Naive thymus-derived CD4-positive, alpha-beta T cell (primary cell): ENCODE data around the gene UBE2C. TPM values are rescaled to one million over a fixed set of nuclear protein-coding genes. Genes with fewer than 3 reads are reported as not detected.
A peak's percentile ranks its signal among the peaks of the same experiment; 100 is the strongest.

Experiments used
- ATAC-seq: fragments of 150-1000 bp; cut with Tn5 transposase; 2 replicates; pipeline ENCODE4 v1.10.0; 2021; ENCODE audit warnings: mild to moderate bottlenecking, moderate library complexity
- CTCF ChIA-PET: fragments of 350-600 bp; sonication (Branson Sonifier 250); formaldehyde crosslinking; loops from one replicate; lab custom pipeline; 2021; ENCODE audit warnings: antibody characterized with exemption; lab: Charles Lee
- POLR2A ChIA-PET: fragments of 350-600 bp; sonication (Branson Sonifier 250); formaldehyde crosslinking; loops from one replicate; lab custom pipeline; 2021; ENCODE audit warnings: antibody characterized with exemption, inconsistent platforms; lab: Charles Lee
- DNase-seq, 9 donors: peaks; one replicate each; pipeline versions ENCODE4 v3.0.0 to v3.0.0-alpha.2; 2020 to 2022; ENCODE audit warnings: mixed read lengths in 1 of 9
- H3K27ac ChIP-seq: one replicate; pipeline ENCODE4 v1.7.0; 2013; ENCODE audit warnings: mild to moderate bottlenecking, low read depth, low read length, moderate library complexity
- H3K27me3 ChIP-seq, 2 donors: one replicate each; pipeline ENCODE4 v1.7.0; 2013; ENCODE audit warnings: low read length in 2 of 2, mild to moderate bottlenecking in 2 of 2, moderate library complexity in 2 of 2; ENCODE audit not compliant: control insufficient read depth in 2 of 2, insufficient read depth in 2 of 2
- H3K36me3 ChIP-seq, 3 experiments: 1 replicate in 2 of 3; 2 replicates in 1 of 3; pipeline ENCODE4 v1.7.0; 2013; ENCODE audit warnings: low read length in 3 of 3, mild to moderate bottlenecking in 3 of 3, moderate library complexity in 1 of 3; ENCODE audit not compliant: insufficient read depth in 3 of 3, control insufficient read depth in 2 of 3
- H3K4me1 ChIP-seq, 2 donors: one replicate each; pipeline ENCODE4 v1.7.0; 2013; ENCODE audit warnings: low read length in 2 of 2, mild to moderate bottlenecking in 2 of 2, moderate library complexity in 1 of 2; ENCODE audit not compliant: control insufficient read depth in 2 of 2, insufficient read depth in 2 of 2
- H3K4me3 ChIP-seq: 2 replicates; pipeline ENCODE4 v1.7.0; 2013; ENCODE audit warnings: mild to moderate bottlenecking, low read length
- H3K9me3 ChIP-seq, 3 experiments: 1 replicate in 2 of 3; 2 replicates in 1 of 3; pipeline ENCODE4 v1.7.0; 2013; ENCODE audit warnings: low read length in 3 of 3; ENCODE audit not compliant: control insufficient read depth in 2 of 3
- H3K27ac Mint-ChIP-seq, 9 donors: one replicate each; pipeline ENCODE4 v1.8.0; 2020 to 2022; ENCODE audit warnings: mixed read lengths in 9 of 9, mild to moderate bottlenecking in 8 of 9, moderate library complexity in 5 of 9, inconsistent platforms in 2 of 9
- H3K27me3 Mint-ChIP-seq, 5 donors: one replicate each; pipeline ENCODE4 v1.8.0; 2021 to 2022; ENCODE audit warnings: mixed read lengths in 5 of 5, mild to moderate bottlenecking in 1 of 5
- H3K36me3 Mint-ChIP-seq, 5 donors: one replicate each; pipeline ENCODE4 v1.8.0; 2020 to 2022; ENCODE audit warnings: mixed read lengths in 5 of 5, mild to moderate bottlenecking in 3 of 5, inconsistent platforms in 1 of 5
- H3K4me1 Mint-ChIP-seq, 7 donors: one replicate each; pipeline ENCODE4 v1.8.0; 2020 to 2022; ENCODE audit warnings: mixed read lengths in 7 of 7, mild to moderate bottlenecking in 3 of 7, inconsistent platforms in 1 of 7
- H3K4me3 Mint-ChIP-seq, 10 donors: one replicate each; pipeline ENCODE4 v1.8.0; 2020 to 2022; ENCODE audit warnings: mild to moderate bottlenecking in 10 of 10, mixed read lengths in 10 of 10, moderate library complexity in 6 of 10, inconsistent platforms in 2 of 10
- H3K9me3 Mint-ChIP-seq, 11 donors: one replicate each; pipeline ENCODE4 v1.8.0; 2020 to 2022; ENCODE audit warnings: mixed read lengths in 11 of 11, mild to moderate bottlenecking in 4 of 11, inconsistent platforms in 1 of 11, moderate library complexity in 1 of 11
- intact Hi-C, 2 donors: fragments of 100-400 bp; cut with micrococcal nuclease; formaldehyde crosslinking; loops; one replicate each; pipeline ENCODE4 v1.15.1; 2023
- polyA plus RNA-seq, 2 donors: library from polyadenylated mRNA; unstranded; fragments of 300-500 nt; fragmentation: Illumina TruSeq; gene quantifications; one replicate each; pipeline ENCODE4 v1.2.3, GENCODE V29; 2021
- total RNA-seq, 6 experiments: library from RNA in 5 of 6; stranded (reverse) in 5 of 6; gene quantifications; 1 replicate in 5 of 6; 2 replicates in 1 of 6; pipeline ENCODE4 v1.2.3 and lab custom pipeline; 2021 to 2026

UBE2C gene
- total and polyA plus RNA-seq, 7 experiments from 2014 or later = 0.50 to 129 (median 0.75) TPM; not detected in 3

DNA sequence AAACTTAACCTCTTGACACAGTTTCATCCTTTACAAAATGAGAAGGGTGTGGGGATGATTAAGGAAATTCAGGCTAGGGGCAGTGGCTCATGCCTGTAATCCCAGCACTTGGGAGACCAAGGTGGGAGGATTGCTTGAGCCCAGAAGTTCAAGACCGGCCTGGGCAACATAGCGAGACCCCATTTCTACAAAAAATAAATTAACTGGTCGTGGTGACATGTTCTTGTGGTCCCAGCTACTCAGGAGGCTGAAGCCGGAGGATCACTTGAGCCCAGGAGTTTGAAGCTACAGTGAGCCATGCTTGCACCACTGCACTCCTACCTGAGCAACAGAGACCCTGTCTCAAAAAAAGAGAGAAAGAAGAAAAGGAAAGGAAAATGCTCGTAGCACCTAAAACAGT is 54.0 kb downstream of the UBE2C start:
- Histone ChIP-seq H3K27me3 (no peaks in the 10 kb centered on the region), H3K4me1 (no peaks in the 10 kb centered on the region), H3K36me3 (no peaks in the 10 kb centered on the region), H3K27ac (no peak overlapping the region), H3K4me3 (no peak overlapping the region), H3K9me3 (no peaks in the 10 kb centered on the region)
- CTCF ChIA-PET = no interaction called here
- no peak for DNase-seq
- no peak for ATAC-seq
- intact Hi-C loops = no loop called here
- POLR2A ChIA-PET = interaction anchor here (2.7 kb wide), 1 partner anchor 9 kb away, joined by 8 read pairs; the partner anchor contains the start of genes ACOT8 and ZSWIM3
- no peaks in the 10 kb centered on the region for H3K27me3 Mint-ChIP-seq
- no peak overlapping the region for H3K4me3 Mint-ChIP-seq
- H3K36me3 Mint-ChIP-seq = peaks cover 0 to 7% (median 3%) of the 10 kb centered on the region in 5 donors
- peak overlapping the region in 1 of 9 donors; percentile 51 for H3K27ac Mint-ChIP-seq
- peaks cover 0 to 9% (median 2%) of the 10 kb centered on the region in 7 donors for H3K4me1 Mint-ChIP-seq
- no peaks in the 10 kb centered on the region for H3K9me3 Mint-ChIP-seq

Other genes with a start within 250 kb of the UBE2C start
- not detected for gene WFDC8, start 233.4 kb upstream of the UBE2C start, total RNA-seq
- not detected for gene WFDC8, start 233.4 kb upstream of the UBE2C start, polyA plus RNA-seq
- not detected for gene WFDC10A, start 182.9 kb upstream of the UBE2C start, total RNA-seq
- not detected for gene WFDC10A, start 182.9 kb upstream of the UBE2C start, polyA plus RNA-seq
- not detected for gene WFDC9, start 181.4 kb upstream of the UBE2C start, total RNA-seq
- gene WFDC9, start 181.4 kb upstream of the UBE2C start, polyA plus RNA-seq = not detected
- gene WFDC11, start 142.4 kb upstream of the UBE2C start, total RNA-seq = not detected
- gene WFDC11, start 142.4 kb upstream of the UBE2C start, polyA plus RNA-seq = not detected
- not detected for gene WFDC13, start 110.6 kb upstream of the UBE2C start, total RNA-seq
- not detected for gene WFDC13, start 110.6 kb upstream of the UBE2C start, polyA plus RNA-seq
- not detected for gene WFDC10B, start 107.6 kb upstream of the UBE2C start, total RNA-seq
- gene WFDC10B, start 107.6 kb upstream of the UBE2C start, polyA plus RNA-seq = not detected
- gene SPINT4, start 90.3 kb upstream of the UBE2C start, total RNA-seq = not detected
- gene SPINT4, start 90.3 kb upstream of the UBE2C start, polyA plus RNA-seq = not detected
- gene WFDC3, start 20.8 kb upstream of the UBE2C start, total RNA-seq = not detected
- not detected for gene WFDC3, start 20.8 kb upstream of the UBE2C start, polyA plus RNA-seq
- 10 to 100 TPM; 13.1 to 31.7 (median 18.8) TPM for gene DNTTIP1, start 20.7 kb upstream of the UBE2C start, total RNA-seq
- 10 to 100 TPM; 39.2 to 40.3 TPM for gene DNTTIP1, start 20.7 kb upstream of the UBE2C start, polyA plus RNA-seq
- gene TNNC2, start 14.7 kb downstream of the UBE2C start, total RNA-seq = 1 to 10 TPM in 1 of 5 experiments, under 1 TPM in 1, not detected in 3; 0.59 to 1.4 TPM
- not detected for gene TNNC2, start 14.7 kb downstream of the UBE2C start, polyA plus RNA-seq
- gene SNX21, start 21.2 kb downstream of the UBE2C start, total RNA-seq = 1 to 10 TPM in 3 of 5 experiments, under 1 TPM in 2; 0.93 to 4.9 (median 1.5) TPM
- gene SNX21, start 21.2 kb downstream of the UBE2C start, polyA plus RNA-seq = 1 to 10 TPM in 1 of 2 donors, under 1 TPM in 1; 0.30 to 1.1 TPM
- 10 to 100 TPM; 20.5 to 35.5 (median 29.2) TPM for gene ACOT8, start 44.7 kb downstream of the UBE2C start, total RNA-seq
- 10 to 100 TPM; 33.8 to 38.7 TPM for gene ACOT8, start 44.7 kb downstream of the UBE2C start, polyA plus RNA-seq
- gene ZSWIM3, start 45.0 kb downstream of the UBE2C start, total RNA-seq = 1 to 10 TPM; 1.3 to 6.8 (median 6.0) TPM
- gene ZSWIM3, start 45.0 kb downstream of the UBE2C start, polyA plus RNA-seq = 1 to 10 TPM; 1.2 to 3.1 TPM
- 10 to 100 TPM in 2 of 5 experiments, 1 to 10 TPM in 3; 8.2 to 16.0 (median 9.8) TPM for gene ZSWIM1, start 68.6 kb downstream of the UBE2C start, total RNA-seq
- gene ZSWIM1, start 68.6 kb downstream of the UBE2C start, polyA plus RNA-seq = 10 to 100 TPM in 1 of 2 donors, 1 to 10 TPM in 1; 3.2 to 12.5 TPM
- gene SPATA25, start 75.0 kb downstream of the UBE2C start, total RNA-seq = 1 to 10 TPM; 1.0 to 3.9 (median 1.2) TPM
- not detected for gene SPATA25, start 75.0 kb downstream of the UBE2C start, polyA plus RNA-seq
- 1 to 10 TPM; 1.2 to 5.3 (median 4.0) TPM for gene NEURL2, start 78.6 kb downstream of the UBE2C start, total RNA-seq
- gene NEURL2, start 78.6 kb downstream of the UBE2C start, polyA plus RNA-seq = 1 to 10 TPM in 1 of 2 donors, under 1 TPM in 1; 0.69 to 4.0 TPM
- 100 to 1,000 TPM in 1 of 5 experiments, 10 to 100 TPM in 4; 60.5 to 151 (median 65.1) TPM for gene CTSA, start 78.7 kb downstream of the UBE2C start, total RNA-seq
- gene CTSA, start 78.7 kb downstream of the UBE2C start, polyA plus RNA-seq = 10 to 100 TPM; 59.6 to 74.7 TPM
- under 1 TPM in 4 of 5 experiments, not detected in 1; 0.31 to 0.44 (median 0.37) TPM for gene PLTP, start 99.5 kb downstream of the UBE2C start, total RNA-seq
- not detected for gene PLTP, start 99.5 kb downstream of the UBE2C start, polyA plus RNA-seq
- 10 to 100 TPM; 42.3 to 79.6 (median 67.0) TPM for gene PCIF1, start 122.0 kb downstream of the UBE2C start, total RNA-seq
- gene PCIF1, start 122.0 kb downstream of the UBE2C start, polyA plus RNA-seq = 100 to 1,000 TPM in 1 of 2 donors, 10 to 100 TPM in 1; 68.7 to 130 TPM
- gene ZNF335, start 159.6 kb downstream of the UBE2C start, total RNA-seq = 10 to 100 TPM; 39.9 to 95.2 (median 53.8) TPM
- 10 to 100 TPM in 1 of 2 donors, 1 to 10 TPM in 1; 7.1 to 14.6 TPM for gene ZNF335, start 159.6 kb downstream of the UBE2C start, polyA plus RNA-seq
- 10 to 100 TPM in 2 of 5 experiments, 1 to 10 TPM in 1, under 1 TPM in 2; 0.19 to 13.0 (median 1.9) TPM for gene MMP9, start 196.3 kb downstream of the UBE2C start, total RNA-seq
- not detected for gene MMP9, start 196.3 kb downstream of the UBE2C start, polyA plus RNA-seq
- not detected for gene SLC12A5, start 216.6 kb downstream of the UBE2C start, total RNA-seq
- not detected for gene SLC12A5, start 216.6 kb downstream of the UBE2C start, polyA plus RNA-seq